HCT116 (cell line): ENCODE results near the gene CCBE1.

Experiments
- EGR1 ChIP-seq: IDR thresholded peaks from 2 replicates; pipeline ENCODE4 v1.6.1; 2012; ENCODE audit warnings: low read depth
- EZH2 ChIP-seq: fragments of 200-600 bp; sonication (generic); IDR thresholded peaks from 2 replicates; pipeline ENCODE4 v1.6.1; 2017; ENCODE audit warnings: antibody characterized with exemption, mixed run types
- EZH2phosphoT487 ChIP-seq: fragments of 200-600 bp; IDR thresholded peaks from 2 replicates; pipeline ENCODE4 v1.6.1; 2018; ENCODE audit warnings: antibody characterized with exemption, borderline replicate concordance
- POLR2A ChIP-seq: IDR thresholded peaks from 2 replicates; pipeline ENCODE4 v1.7.0; 2011; ENCODE audit warnings: borderline replicate concordance; ENCODE audit not compliant: insufficient read depth, insufficient read length; ENCODE audit errors: extremely low read depth
- POLR2AphosphoS5 ChIP-seq: IDR thresholded peaks from 2 replicates; pipeline ENCODE4 v1.6.1; 2011; ENCODE audit warnings: mild to moderate bottlenecking, low read depth, low read length, moderate library complexity
- RAD21 ChIP-seq: IDR thresholded peaks from 2 replicates; pipeline ENCODE4 v1.6.1; 2012; ENCODE audit warnings: low read depth, mild to moderate bottlenecking
- REST ChIP-seq: IDR thresholded peaks from 2 replicates; pipeline ENCODE4 v1.6.1; 2012; ENCODE audit warnings: low read depth
- SIN3A ChIP-seq: IDR thresholded peaks from 2 replicates; pipeline ENCODE4 v1.6.1; 2012; ENCODE audit warnings: low read depth
- SP1 ChIP-seq: IDR thresholded peaks from 2 replicates; pipeline ENCODE4 v1.6.1; 2012; ENCODE audit warnings: low read depth
- TF ChIP-seq, protein P1 (sequence below), 3 experiments: fragments of 200-600 bp in 1 of 3; sonication (generic) in 1 of 3; IDR thresholded peaks in 2 of 3; conservative IDR thresholded peaks in 1 of 3; 2 replicates each; pipeline ENCODE4 v1.5.1; 2012 to 2017; ENCODE audit warnings: low read depth in 2 of 3, low read length in 2 of 3, antibody characterized with exemption in 1 of 3, borderline replicate concordance in 1 of 3, control low read depth in 1 of 3, mild to moderate bottlenecking in 1 of 3, mixed read lengths in 1 of 3, mixed run types in 1 of 3, moderate library complexity in 1 of 3; ENCODE audit not compliant: insufficient read depth in 1 of 3
- TF ChIP-seq, protein P2 (sequence below): IDR thresholded peaks from 2 replicates; pipeline ENCODE4 v1.6.1; 2012

DNA sequence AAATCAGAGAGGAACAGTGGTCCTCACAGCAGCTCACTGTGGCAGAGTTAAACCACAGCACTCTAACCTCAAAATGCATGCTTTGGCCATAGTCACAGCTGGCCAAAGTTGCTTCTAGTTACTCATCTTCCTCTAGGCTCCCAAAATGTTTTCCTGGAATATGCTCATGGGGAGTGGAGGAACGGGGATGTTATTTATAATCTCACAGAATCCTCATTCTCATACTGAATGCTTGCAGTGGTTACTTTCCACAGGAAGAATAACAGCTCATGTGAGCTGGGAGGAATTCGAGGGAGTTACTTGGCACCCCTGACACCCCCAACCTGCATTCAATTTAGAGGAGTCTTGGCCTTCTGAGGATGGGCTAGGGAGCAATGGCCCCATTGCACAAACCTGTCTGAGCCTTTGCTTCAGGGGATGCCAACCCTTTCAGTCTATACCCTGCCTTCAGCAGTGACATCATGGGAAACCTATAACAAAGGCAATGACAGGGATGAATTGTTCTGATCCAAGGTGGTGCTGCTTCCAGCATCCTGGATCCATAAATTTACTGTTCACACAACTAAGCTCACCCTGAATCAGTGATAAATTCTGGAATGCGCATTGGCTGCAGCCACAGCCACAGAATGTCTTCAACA is 22.4 kb upstream of the CCBE1 start:
- no peak for TF ChIP-seq EGR1
- no peak for TF ChIP-seq REST
- TF ChIP-seq, protein P1, sequence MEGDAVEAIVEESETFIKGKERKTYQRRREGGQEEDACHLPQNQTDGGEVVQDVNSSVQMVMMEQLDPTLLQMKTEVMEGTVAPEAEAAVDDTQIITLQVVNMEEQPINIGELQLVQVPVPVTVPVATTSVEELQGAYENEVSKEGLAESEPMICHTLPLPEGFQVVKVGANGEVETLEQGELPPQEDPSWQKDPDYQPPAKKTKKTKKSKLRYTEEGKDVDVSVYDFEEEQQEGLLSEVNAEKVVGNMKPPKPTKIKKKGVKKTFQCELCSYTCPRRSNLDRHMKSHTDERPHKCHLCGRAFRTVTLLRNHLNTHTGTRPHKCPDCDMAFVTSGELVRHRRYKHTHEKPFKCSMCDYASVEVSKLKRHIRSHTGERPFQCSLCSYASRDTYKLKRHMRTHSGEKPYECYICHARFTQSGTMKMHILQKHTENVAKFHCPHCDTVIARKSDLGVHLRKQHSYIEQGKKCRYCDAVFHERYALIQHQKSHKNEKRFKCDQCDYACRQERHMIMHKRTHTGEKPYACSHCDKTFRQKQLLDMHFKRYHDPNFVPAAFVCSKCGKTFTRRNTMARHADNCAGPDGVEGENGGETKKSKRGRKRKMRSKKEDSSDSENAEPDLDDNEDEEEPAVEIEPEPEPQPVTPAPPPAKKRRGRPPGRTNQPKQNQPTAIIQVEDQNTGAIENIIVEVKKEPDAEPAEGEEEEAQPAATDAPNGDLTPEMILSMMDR (IDR thresholded peaks at IDR 0.05 in 2 of 3, conservative IDR thresholded peaks at IDR 0.05 in 1 of 3; ENCODE audit: borderline replicate concordance in 1 of 3, insufficient read depth in 1 of 3, low read depth in 2 of 3, low read length in 2 of 3), result no peak
- TF ChIP-seq RAD21, result no peak
- no peak for TF ChIP-seq POLR2A
- TF ChIP-seq EZH2, result no peak
- TF ChIP-seq SP1, result no peak
- TF ChIP-seq SIN3A, result no peak
- no peak for TF ChIP-seq EZH2phosphoT487
- TF ChIP-seq, protein P2, sequence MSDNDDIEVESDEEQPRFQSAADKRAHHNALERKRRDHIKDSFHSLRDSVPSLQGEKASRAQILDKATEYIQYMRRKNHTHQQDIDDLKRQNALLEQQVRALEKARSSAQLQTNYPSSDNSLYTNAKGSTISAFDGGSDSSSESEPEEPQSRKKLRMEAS, result no peak
- no peak for TF ChIP-seq POLR2AphosphoS5
